Measurements from ENCODE around the gene ANO4. TPM values are rescaled to one million over a fixed set of nuclear protein-coding genes. Genes with fewer than 3 reads are reported as not detected.

Gene ANO4
- total RNA-seq, 2 donors from 2014 or later: 3.4 to 4.0 TPM

- Histone ChIP-seq H3K4me3 (ENCODE audit: low read length) (no peak overlapping the region), H3K9me3 (ENCODE audit: control insufficient read depth, low read length) (no peaks in the 10 kb centered on the region), H3K9ac (ENCODE audit: extremely low read depth, low read length, poor library complexity, severe bottlenecking) (no peak overlapping the region), H3K36me3 (ENCODE audit: control insufficient read depth, insufficient read depth, low read length) (no peaks in the 10 kb centered on the region), H3K27ac (ENCODE audit: low read depth, low read length) (no peak overlapping the region), H3K27me3 (ENCODE audit: control insufficient read depth, insufficient read depth, low read length, poor library complexity, severe bottlenecking) (no peaks in the 10 kb centered on the region), H3K4me1 (ENCODE audit: control insufficient read depth, insufficient read depth, low read length) (no peaks in the 10 kb centered on the region)
- peaks cover 3% of the 10 kb centered on the region for H3K27me3 Mint-ChIP-seq (ENCODE audit: insufficient read depth)
- H3K9me3 Mint-ChIP-seq: no peaks in the 10 kb centered on the region
- peaks cover 3% of the 10 kb centered on the region for H3K4me1 Mint-ChIP-seq
- H3K36me3 Mint-ChIP-seq (ENCODE audit: low read depth): no peaks in the 10 kb centered on the region
- no peak overlapping the region for H3K27ac Mint-ChIP-seq
- H3K4me3 Mint-ChIP-seq: no peak overlapping the region
- 93% methylated on average over 2 of the region's 3 CpGs for WGBS, 2 experiments (ENCODE audit: insufficient coverage in 1 of 2, insufficient read length in 1 of 2)
- DNase-seq: no peak
- no peak for TF ChIP-seq CTCF (conservative IDR thresholded peaks at IDR 0.05)
Measured at GRCh38 chr12:100904270-100904669, 109.7 kb downstream of the ANO4 start.

GRCh38 chr12:100908501-100908900, 113.9 kb downstream of the ANO4 start:
- no peaks in the 10 kb centered on the region for H3K27me3 ChIP-seq (ENCODE audit: control insufficient read depth, insufficient read depth, low read length, poor library complexity, severe bottlenecking)
- no peak for TF ChIP-seq CTCF (conservative IDR thresholded peaks at IDR 0.05)
- Mint-ChIP-seq H3K4me1 (no peaks in the 10 kb centered on the region), H3K36me3 (ENCODE audit: low read depth) (no peaks in the 10 kb centered on the region), H3K4me3 (no peak overlapping the region), H3K27me3 (ENCODE audit: insufficient read depth) (no peaks in the 10 kb centered on the region), H3K27ac (no peak overlapping the region), H3K9me3 (no peaks in the 10 kb centered on the region)
- no peak overlapping the region for H3K4me3 ChIP-seq (ENCODE audit: low read length)
- H3K9me3 ChIP-seq (ENCODE audit: control insufficient read depth, low read length): no peaks in the 10 kb centered on the region
- no peaks in the 10 kb centered on the region for H3K36me3 ChIP-seq (ENCODE audit: control insufficient read depth, insufficient read depth, low read length)
- WGBS, 2 experiments (ENCODE audit: insufficient coverage in 1 of 2, insufficient read length in 1 of 2): 91 to 100% methylated on average over 2 of the region's 2 CpGs
- no peaks in the 10 kb centered on the region for H3K4me1 ChIP-seq (ENCODE audit: control insufficient read depth, insufficient read depth, low read length)
- no peak for DNase-seq
- no peak overlapping the region for H3K9ac ChIP-seq (ENCODE audit: extremely low read depth, low read length, poor library complexity, severe bottlenecking)
- no peak overlapping the region for H3K27ac ChIP-seq (ENCODE audit: low read depth, low read length)

GRCh38 chr12:100913872-100914592, 119.5 kb downstream of the ANO4 start:
- no peaks in the 10 kb centered on the region for H3K36me3 ChIP-seq (ENCODE audit: control insufficient read depth, insufficient read depth, low read length)
- no peaks in the 10 kb centered on the region for H3K4me1 ChIP-seq (ENCODE audit: control insufficient read depth, insufficient read depth, low read length)
- H3K9me3 Mint-ChIP-seq: no peaks in the 10 kb centered on the region
- no peak overlapping the region for H3K4me3 Mint-ChIP-seq
- no peaks in the 10 kb centered on the region for H3K4me1 Mint-ChIP-seq
- H3K27me3 ChIP-seq (ENCODE audit: control insufficient read depth, insufficient read depth, low read length, poor library complexity, severe bottlenecking): no peaks in the 10 kb centered on the region
- H3K36me3 Mint-ChIP-seq (ENCODE audit: low read depth): no peaks in the 10 kb centered on the region
- H3K4me3 ChIP-seq (ENCODE audit: low read length): no peak overlapping the region
- WGBS, 2 experiments (ENCODE audit: insufficient coverage in 1 of 2, insufficient read length in 1 of 2): 90 to 93% methylated on average over 3 to 4 of the region's 4 CpGs
- no peaks in the 10 kb centered on the region for H3K9me3 ChIP-seq (ENCODE audit: control insufficient read depth, low read length)
- no peak overlapping the region for H3K9ac ChIP-seq (ENCODE audit: extremely low read depth, low read length, poor library complexity, severe bottlenecking)
- H3K27me3 Mint-ChIP-seq (ENCODE audit: insufficient read depth): no peaks in the 10 kb centered on the region
- no peak overlapping the region for H3K27ac Mint-ChIP-seq
- no peak for TF ChIP-seq CTCF (conservative IDR thresholded peaks at IDR 0.05)
- no peak for DNase-seq
- H3K27ac ChIP-seq (ENCODE audit: low read depth, low read length): no peak overlapping the region

Measured in endodermal cell (in vitro differentiated cells).